Adrenal gland (tissue), 5 donors: ENCODE data around the gene POLA2.

Experiments used
- POLR2A ChIP-seq, 2 donors: fragments of 450-650 bp; IDR thresholded peaks; one replicate each; pipeline ENCODE4 v1.6.1; 2017; ENCODE audit warnings: antibody characterized with exemption in 2 of 2, mild to moderate bottlenecking in 2 of 2, moderate library complexity in 1 of 2
- TF ChIP-seq, protein P1 (sequence below), 6 experiments: fragments of 450-650 bp in 4 of 6; fragments of 200-600 bp in 2 of 6; sonication (generic) in 1 of 6; IDR thresholded peaks; 1 replicate in 5 of 6; 2 replicates in 1 of 6; pipeline versions ENCODE4 v1.5.1 to v1.8.0; 2016 to 2021; ENCODE audit warnings: antibody characterized with exemption in 6 of 6, mild to moderate bottlenecking in 2 of 6, moderate library complexity in 1 of 6
- donor health status: DM: no; HTN: no; CAD: no.

DNA sequence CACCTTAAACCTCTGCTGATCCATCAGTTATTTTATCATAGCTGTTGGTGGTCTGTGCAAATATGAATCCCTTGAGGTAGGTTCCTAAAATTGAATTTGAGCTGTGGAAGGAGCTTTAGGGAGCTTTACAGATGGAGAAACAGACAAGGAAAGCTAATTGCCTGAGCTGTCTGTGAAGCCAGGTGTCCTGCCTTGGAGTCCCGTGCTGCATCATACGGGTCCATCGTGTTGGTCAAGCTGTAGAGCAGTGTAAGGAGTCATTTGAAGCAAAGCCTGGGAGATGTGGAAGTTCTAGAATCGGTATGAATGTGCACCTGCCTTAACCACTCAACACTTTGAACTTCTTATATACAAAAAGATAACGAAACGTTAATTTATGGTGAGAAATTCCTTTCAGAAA, 1.0 kb downstream of the POLA2 start:
- TF ChIP-seq, protein P1, sequence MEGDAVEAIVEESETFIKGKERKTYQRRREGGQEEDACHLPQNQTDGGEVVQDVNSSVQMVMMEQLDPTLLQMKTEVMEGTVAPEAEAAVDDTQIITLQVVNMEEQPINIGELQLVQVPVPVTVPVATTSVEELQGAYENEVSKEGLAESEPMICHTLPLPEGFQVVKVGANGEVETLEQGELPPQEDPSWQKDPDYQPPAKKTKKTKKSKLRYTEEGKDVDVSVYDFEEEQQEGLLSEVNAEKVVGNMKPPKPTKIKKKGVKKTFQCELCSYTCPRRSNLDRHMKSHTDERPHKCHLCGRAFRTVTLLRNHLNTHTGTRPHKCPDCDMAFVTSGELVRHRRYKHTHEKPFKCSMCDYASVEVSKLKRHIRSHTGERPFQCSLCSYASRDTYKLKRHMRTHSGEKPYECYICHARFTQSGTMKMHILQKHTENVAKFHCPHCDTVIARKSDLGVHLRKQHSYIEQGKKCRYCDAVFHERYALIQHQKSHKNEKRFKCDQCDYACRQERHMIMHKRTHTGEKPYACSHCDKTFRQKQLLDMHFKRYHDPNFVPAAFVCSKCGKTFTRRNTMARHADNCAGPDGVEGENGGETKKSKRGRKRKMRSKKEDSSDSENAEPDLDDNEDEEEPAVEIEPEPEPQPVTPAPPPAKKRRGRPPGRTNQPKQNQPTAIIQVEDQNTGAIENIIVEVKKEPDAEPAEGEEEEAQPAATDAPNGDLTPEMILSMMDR (IDR thresholded peaks at IDR 0.05): no peak
- no peak for TF ChIP-seq POLR2A (IDR thresholded peaks at IDR 0.05)
